Loucy (cell line): ENCODE results near the gene C16orf86.

Experiments
- H2AFZ ChIP-seq: fragments of 200-600 bp; sonication (generic); 2 replicates; pipeline ENCODE4 v1.6.0; 2016; ENCODE audit warnings: antibody characterized with exemption, mild to moderate bottlenecking, low read length, moderate library complexity
- H3F3A ChIP-seq: fragments of 200-600 bp; 2 replicates; pipeline ENCODE4 v1.6.0; 2016; ENCODE audit warnings: antibody characterized with exemption, low read depth, mild to moderate bottlenecking
- H3K27me3 ChIP-seq: fragments of 200-600 bp; sonication (generic); 2 replicates; pipeline ENCODE4 v1.6.1; 2014; ENCODE audit warnings: low read length, mild to moderate bottlenecking; ENCODE audit not compliant: insufficient read depth, poor library complexity, severe bottlenecking
- H3K36me3 ChIP-seq: fragments of 200-600 bp; sonication (generic); 2 replicates; pipeline ENCODE4 v1.6.1; 2016; ENCODE audit warnings: low read length; ENCODE audit not compliant: insufficient read depth
- H3K4me1 ChIP-seq: fragments of 200-600 bp; sonication (generic); 2 replicates; pipeline ENCODE4 v1.5.1; 2014; ENCODE audit warnings: low read length, mild to moderate bottlenecking; ENCODE audit not compliant: insufficient read depth, poor library complexity, severe bottlenecking
- H3K4me2 ChIP-seq: fragments of 200-600 bp; sonication (generic); 2 replicates; pipeline ENCODE4 v1.6.0; 2014; ENCODE audit warnings: antibody characterized with exemption, low read length, low read depth, mild to moderate bottlenecking; ENCODE audit not compliant: poor library complexity, severe bottlenecking
- H3K4me3 ChIP-seq: fragments of 200-600 bp; sonication (generic); 2 replicates; pipeline ENCODE4 v1.5.1; 2014; ENCODE audit warnings: low read length, mild to moderate bottlenecking, mixed read lengths; ENCODE audit not compliant: poor library complexity, severe bottlenecking
- H3K79me2 ChIP-seq: fragments of 200-600 bp; sonication (generic); 2 replicates; pipeline ENCODE4 v1.6.1; 2014; ENCODE audit warnings: low read length; ENCODE audit not compliant: insufficient read depth
- H3K9ac ChIP-seq: fragments of 200-600 bp; sonication (generic); 2 replicates; pipeline ENCODE4 v1.6.0; 2014; ENCODE audit warnings: mild to moderate bottlenecking, low read depth, low read length, moderate library complexity; ENCODE audit not compliant: poor library complexity, severe bottlenecking
- H3K9me2 ChIP-seq: fragments of 200-600 bp; sonication (generic); replicated peaks from 2 replicates; pipeline ENCODE4 v1.6.1; 2016; ENCODE audit warnings: low read depth, low read length, mixed read lengths
- H3K9me3 ChIP-seq: fragments of 200-600 bp; sonication (generic); 2 replicates; pipeline ENCODE4 v1.6.1; 2014; ENCODE audit warnings: mild to moderate bottlenecking, antibody characterized with exemption, low read length, low read depth; ENCODE audit not compliant: insufficient read depth
- H4K20me1 ChIP-seq: fragments of 200-600 bp; sonication (generic); 2 replicates; pipeline ENCODE4 v1.6.0; 2014; ENCODE audit warnings: antibody characterized with exemption, low read length, mild to moderate bottlenecking; ENCODE audit not compliant: insufficient read depth, poor library complexity, severe bottlenecking
- EZH2phosphoT487 ChIP-seq: fragments of 200-600 bp; IDR thresholded peaks from 2 replicates; pipeline ENCODE4 v1.6.1; 2018; ENCODE audit warnings: antibody characterized with exemption, mild to moderate bottlenecking, moderate library complexity, borderline replicate concordance
- TF ChIP-seq, protein P1 (sequence below): fragments of 200-600 bp; sonication (generic); conservative IDR thresholded peaks from 2 replicates; pipeline ENCODE4 v1.5.1; 2014; ENCODE audit warnings: mild to moderate bottlenecking, antibody characterized with exemption, low read length

Gene C16orf86

DNA sequence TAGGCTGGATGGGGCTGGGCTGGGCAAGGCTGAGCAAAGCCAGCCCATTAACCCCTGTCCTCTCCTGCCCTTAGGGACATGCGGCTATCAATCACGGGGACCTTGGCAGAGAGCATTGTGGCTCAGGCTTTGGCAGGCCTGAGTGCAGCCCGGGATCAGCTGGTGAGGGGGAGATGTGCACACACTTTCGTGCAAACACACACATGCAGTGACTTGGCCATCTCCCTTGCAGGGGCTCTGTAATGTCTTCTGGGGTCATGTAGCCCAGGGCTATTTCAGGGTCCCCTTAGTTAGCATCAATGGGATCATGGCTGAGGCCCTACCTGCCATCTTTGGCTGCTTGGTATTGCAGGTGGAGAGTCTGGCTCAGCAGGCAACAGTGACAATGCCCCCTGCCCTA is 14.8 kb upstream of the C16orf86 start:
- Histone ChIP-seq H3K4me2 (no peak overlapping the region), H3K9me3 (no peaks in the 10 kb centered on the region), H3K9me2 (no peaks in the 10 kb centered on the region), H4K20me1 (peaks cover 14% of the 10 kb centered on the region), H3K27me3 (no peaks in the 10 kb centered on the region), H2AFZ (no peak overlapping the region), H3K4me3 (no peak overlapping the region), H3K79me2 (peaks cover 48% of the 10 kb centered on the region), H3F3A (no peaks in the 10 kb centered on the region), H3K4me1 (peaks cover 2% of the 10 kb centered on the region), H3K9ac (no peak overlapping the region), H3K36me3 (peaks cover 65% of the 10 kb centered on the region; the same call in 1 of the 2 replicates)
- no peak for TF ChIP-seq EZH2phosphoT487

DNA sequence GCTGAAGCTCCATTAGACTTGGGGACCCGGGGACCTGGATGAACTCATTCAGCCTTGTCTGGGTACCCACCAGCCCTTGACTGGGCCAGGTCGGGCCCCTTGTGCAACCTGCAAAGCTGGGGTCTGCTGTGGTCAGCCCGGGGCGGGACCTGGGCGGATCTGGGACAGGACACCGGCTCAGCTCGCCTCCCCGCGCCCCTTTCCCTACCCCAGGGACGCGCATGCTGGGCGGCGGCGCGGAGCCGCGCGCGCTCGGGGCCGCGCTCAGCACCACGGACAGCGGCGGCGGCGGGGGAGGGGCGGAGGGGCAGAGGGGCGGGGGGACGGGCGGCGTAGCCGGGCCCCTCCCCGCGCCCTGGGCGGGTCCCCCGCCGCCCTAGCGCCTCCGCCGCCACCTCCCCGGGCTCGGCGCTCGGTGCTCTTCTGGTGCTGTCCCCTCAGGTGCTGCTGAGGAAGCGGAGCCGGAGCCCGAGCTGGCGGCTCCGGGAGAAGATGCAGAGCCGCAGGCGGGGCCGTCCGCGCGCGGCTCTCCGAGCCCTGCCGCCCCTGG is 14.0 kb upstream of the C16orf86 start:
- TF ChIP-seq, protein P1, sequence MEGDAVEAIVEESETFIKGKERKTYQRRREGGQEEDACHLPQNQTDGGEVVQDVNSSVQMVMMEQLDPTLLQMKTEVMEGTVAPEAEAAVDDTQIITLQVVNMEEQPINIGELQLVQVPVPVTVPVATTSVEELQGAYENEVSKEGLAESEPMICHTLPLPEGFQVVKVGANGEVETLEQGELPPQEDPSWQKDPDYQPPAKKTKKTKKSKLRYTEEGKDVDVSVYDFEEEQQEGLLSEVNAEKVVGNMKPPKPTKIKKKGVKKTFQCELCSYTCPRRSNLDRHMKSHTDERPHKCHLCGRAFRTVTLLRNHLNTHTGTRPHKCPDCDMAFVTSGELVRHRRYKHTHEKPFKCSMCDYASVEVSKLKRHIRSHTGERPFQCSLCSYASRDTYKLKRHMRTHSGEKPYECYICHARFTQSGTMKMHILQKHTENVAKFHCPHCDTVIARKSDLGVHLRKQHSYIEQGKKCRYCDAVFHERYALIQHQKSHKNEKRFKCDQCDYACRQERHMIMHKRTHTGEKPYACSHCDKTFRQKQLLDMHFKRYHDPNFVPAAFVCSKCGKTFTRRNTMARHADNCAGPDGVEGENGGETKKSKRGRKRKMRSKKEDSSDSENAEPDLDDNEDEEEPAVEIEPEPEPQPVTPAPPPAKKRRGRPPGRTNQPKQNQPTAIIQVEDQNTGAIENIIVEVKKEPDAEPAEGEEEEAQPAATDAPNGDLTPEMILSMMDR: no peak
- no peak for TF ChIP-seq EZH2phosphoT487
- peaks cover 14% of the 10 kb centered on the region for H4K20me1 ChIP-seq
- no peak overlapping the region for H3K9ac ChIP-seq
- no peaks in the 10 kb centered on the region for H3K9me2 ChIP-seq
- no peaks in the 10 kb centered on the region for H3K27me3 ChIP-seq
- H3K4me2 ChIP-seq: no peak overlapping the region
- no peaks in the 10 kb centered on the region for H3K9me3 ChIP-seq
- peaks cover 73% of the 10 kb centered on the region; the same call in 1 of the 2 replicates for H3K36me3 ChIP-seq
- H3K79me2 ChIP-seq: peaks cover 41% of the 10 kb centered on the region; the same call in 1 of the 2 replicates
- H3K4me1 ChIP-seq: no peaks in the 10 kb centered on the region
- no peak overlapping the region for H3K4me3 ChIP-seq
- H3F3A ChIP-seq: no peaks in the 10 kb centered on the region
- H2AFZ ChIP-seq: no peak overlapping the region

DNA sequence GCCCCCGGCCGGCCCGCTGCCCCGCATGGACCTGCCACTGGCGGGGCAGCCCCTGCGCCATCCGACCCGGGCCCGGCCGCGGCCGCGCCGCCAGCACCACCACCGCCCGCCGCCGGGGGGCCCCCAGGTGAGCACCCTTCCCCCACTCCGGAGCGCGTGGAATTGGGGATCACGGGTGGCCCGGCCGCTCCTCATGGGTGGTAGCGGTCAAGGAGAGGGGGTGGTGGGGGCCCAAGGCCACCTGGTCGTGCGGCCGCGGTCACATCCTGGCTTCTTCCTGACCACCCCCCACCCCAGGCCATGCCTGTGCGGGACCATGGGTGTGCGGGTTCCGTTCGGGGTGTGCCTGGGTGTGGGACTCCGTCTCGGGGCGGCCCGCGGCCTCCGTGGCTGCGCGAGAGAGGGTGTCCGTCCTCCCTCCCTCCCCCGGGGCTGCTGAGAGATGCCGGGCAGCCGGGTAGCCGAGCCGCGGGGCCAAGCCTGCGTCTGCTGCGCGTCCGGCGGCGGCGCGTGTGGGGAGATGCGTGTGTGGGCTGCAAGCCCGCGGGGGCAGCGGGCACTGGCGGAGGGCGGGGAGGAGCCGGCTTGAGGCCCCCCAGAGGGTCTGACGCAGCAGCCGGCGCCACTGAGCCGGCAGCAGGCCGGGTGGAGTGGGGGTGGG is 13.4 kb upstream of the C16orf86 start:
- Histone ChIP-seq H3K4me1 (no peaks in the 10 kb centered on the region), H3F3A (no peaks in the 10 kb centered on the region), H3K4me3 (no peak overlapping the region), H3K27me3 (no peaks in the 10 kb centered on the region), H3K9me3 (no peaks in the 10 kb centered on the region), H3K9ac (no peak overlapping the region), H3K79me2 (peaks cover 35% of the 10 kb centered on the region; the same call in 1 of the 2 replicates), H4K20me1 (peaks cover 19% of the 10 kb centered on the region), H3K4me2 (no peak overlapping the region), H3K9me2 (no peaks in the 10 kb centered on the region), H2AFZ (no peak overlapping the region), H3K36me3 (peaks cover 78% of the 10 kb centered on the region; the same call in 1 of the 2 replicates)
- no peak for TF ChIP-seq EZH2phosphoT487
- TF ChIP-seq, protein P1: no peak
